HUDEP-2 (cell line): Measurements from ENCODE around the gene WDR45B.

Experiments
- DNase-seq, 76 experiments: peaks; one replicate each; lab custom pipeline; 2025; ENCODE audit not compliant: unreplicated experiment in 76 of 76; lab: John Stamatoyannopoulos, UW

The WDR45B gene

DNA sequence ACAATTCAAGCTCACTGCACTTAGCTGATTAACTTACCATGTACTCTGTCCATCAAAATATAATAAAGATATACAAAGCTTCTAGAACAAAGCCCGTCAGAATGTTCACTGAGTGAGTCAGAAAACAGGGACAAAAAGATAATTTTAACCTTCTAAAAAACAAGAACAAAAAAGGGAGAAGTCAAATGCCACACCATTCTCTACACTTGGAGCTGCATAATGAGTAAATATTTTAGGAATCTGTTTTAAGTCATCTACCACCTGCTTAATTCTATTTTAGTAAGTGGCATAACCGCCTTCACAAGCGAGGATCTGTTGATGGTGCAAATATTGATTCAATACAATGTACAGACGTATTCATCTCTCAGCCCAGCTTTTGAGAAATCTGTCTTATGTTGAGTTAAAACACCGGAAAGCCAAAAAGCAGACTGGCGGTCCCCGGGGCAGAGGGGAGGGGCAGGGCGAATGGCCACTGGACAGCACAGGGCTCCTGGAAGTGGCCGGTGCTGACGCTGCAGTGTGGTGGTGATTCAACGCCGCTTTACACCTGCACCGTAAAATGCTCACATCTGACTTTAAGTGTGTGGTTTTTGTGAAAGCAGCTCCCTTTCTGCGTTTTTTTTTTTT is 30.1 kb upstream of the WDR45B start:
- DNase-seq, result no peak

- DNase-seq, result no peak
These were observed 29.2 kb upstream of the WDR45B start for GRCh38 chr17:82677353-82677925.

GRCh38 chr17:82675476-82676245 is 27.4 kb upstream of the WDR45B start:
- no peak for DNase-seq

DNA sequence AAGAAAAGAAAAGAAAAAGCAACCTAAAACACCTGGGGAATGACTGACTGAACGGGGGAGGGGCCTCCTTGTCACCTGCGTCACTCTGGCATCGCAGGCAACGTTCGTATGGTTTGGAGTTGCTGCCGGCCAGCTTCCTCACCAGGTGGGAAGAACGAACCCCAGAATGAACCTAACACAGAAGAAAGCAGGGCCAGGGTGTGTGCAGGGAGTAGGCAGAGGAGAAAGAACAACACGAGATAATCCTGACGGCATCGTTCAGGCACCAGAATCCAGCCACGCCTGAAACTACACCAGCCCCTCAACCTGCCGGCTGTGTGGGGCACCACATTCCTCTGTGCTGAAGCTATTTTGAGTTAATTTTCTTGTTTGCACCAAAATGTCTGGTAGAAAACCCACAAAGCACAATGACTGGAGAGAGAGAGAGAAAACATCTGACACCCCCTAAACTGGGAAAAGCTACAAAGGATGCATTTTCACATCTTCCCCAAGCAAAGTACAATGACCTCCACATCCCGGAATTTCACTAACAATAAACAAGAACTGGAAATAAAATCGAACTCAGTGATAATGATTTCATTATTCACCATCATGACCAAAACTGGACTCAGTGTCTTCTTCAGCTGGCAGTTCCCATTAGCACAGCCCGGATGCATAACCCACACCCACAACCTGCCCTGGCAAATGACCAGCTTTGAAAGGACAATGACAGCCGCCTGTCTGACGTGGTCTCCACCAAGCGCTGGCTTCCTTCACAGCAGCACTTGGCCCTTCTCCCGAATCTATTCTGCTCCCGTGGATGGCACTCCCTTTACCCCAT is 26.6 kb upstream of the WDR45B start:
- no peak for DNase-seq

- DNase-seq, result no peak
These were observed 22.6 kb upstream of the WDR45B start for GRCh38 chr17:82670661-82671450.

DNA sequence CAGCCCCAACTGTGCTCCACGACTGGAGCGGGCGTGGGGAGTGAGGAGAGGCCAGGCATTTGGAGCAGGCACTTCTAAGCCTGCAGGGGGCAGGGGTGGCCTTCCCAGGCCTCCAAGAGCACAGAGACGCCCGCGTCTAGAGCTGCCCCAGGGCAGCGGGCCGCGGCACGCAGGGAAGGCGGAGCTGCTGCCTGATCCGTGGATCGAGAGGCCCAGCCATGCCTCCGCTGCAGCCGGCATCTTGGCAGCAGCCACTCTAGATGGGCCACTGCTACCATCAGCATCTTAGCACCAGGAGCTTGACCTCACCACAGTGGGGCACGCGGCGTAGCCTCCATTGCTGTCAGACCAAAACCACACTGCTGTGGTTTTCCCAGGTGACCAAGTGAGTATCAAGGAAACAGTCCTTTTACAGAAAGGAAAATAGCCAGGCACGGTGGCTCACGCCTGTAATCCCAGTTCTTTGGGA is 20.4 kb upstream of the WDR45B start:
- DNase-seq, result peak in 64 of 76 experiments; percentile 8 to 82 (median 48)

DNA sequence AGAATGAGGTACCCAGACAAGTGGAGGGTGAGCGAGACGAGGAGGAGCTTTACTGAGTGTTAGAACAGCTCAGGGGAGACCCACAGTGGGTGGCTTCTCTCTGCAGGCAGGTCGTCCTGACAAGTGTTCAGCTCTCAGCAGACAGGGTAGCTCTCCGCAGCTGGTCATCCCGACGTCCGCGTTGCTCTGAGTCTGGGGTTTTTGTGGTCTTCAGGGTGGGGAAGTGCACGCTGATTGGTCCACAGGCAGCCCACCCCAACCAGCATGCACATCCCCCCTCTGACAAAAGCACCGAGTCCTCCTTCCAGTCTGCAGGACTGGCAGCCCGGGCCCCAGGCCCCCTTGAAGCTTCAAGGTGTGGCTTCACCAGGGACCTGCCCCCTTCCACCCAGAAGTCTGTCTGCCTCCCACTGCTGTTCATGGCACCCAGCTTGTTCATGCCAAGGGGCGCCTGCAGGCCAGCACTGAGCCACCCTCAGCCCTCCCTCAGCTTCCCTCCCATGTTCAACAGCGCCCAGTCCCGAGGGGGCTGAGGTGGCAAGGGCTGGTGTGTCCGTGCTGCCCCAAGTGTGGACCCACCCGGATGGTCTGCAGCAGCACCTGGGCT is 19.9 kb upstream of the WDR45B start:
- no peak for DNase-seq

DNA sequence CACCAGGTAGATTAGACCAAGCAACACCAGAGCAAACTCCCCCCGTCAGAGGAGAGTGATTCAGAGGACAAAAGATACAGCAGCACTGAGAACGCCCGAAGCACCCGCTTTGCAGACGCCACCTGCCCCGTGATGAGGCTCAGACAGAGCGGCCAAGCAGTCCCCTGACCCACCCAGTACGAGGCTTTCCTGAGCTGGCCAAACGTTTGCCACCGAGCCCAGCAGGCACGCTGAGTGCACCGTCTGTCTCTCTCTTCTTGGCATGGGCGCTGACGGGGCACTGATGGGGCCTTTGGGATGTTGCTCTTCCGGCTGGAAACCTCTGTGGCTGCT is 19.4 kb upstream of the WDR45B start:
- no peak for DNase-seq

DNA sequence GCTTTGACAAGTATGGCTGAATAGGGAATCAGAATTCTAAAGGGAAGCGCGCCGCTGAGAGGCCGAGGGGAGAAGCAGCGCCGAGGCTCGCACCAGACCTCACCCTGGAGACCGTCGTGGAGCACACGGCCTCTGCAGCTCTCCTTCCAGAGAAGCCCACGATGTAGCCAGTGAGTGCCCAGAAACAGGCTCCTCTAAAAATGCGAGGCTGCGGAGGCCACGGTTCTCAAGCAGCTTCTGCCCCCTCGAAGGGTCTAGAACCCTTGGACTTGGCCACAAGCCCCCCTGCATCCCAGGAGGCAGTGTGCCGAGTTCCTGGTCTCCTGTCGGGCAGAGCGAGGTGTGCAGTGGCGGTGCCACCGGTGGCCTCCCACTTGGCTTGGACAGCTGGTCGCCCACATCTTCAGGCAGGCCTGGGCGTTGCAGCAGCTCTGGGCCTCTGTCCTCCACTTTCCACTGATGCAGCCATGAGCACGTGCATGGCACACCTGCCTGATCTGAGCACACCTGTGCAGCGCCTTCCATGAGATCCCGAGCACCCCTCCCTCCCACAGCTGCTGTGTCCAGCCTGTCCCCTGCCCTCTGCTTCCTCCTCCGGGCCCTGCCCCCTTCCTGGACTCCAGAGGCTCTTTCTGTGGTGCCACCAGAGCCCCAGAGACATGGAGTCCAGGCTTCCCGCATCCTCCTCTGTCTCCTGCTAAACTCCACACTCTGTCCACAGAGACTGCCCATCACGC is 18.9 kb upstream of the WDR45B start:
- DNase-seq, result no peak

- DNase-seq, result no peak
These were observed 17.6 kb upstream of the WDR45B start for GRCh38 chr17:82665891-82666290.

- DNase-seq, result no peak
These were observed 17.0 kb upstream of the WDR45B start for GRCh38 chr17:82665217-82665616.

DNA sequence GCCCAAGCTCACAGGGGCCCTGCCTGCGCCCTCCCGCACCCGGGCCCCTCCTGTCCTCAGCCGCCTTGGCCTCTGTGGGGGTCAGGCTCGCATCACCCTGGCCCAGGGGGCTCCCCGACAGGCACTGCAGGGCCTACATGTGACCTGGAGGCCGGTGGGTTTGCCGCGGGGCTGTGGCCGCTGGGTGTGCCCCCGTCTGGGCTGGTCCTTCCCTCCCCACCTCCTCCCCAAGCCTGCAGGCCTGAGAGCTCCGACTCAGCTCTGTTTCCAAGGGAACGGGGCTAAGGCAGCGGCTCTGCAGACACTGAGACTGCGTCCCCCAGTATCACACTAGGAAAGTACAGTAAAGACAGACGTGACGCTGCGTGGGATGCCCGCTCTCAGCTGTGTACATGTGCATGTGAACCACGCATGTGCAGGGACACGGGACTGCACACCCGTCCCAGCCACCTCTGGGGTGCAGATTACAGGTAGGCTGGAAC is 16.5 kb upstream of the WDR45B start:
- DNase-seq, result no peak

DNA sequence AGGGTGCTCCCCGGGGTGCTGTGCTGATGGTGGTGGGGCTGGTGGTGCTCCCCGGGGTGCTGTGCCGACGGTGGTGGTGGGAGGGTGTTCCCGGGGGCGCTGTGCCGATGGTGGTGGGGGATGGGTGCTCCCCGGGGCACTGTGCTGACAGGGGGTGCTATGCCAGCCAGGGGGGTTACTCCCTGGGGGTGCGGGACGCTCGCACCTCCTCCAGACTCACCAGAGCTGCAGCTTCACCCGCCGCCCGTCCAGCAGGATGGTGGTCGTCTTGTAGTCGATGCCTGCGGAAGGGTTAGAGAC is 16.0 kb upstream of the WDR45B start:
- no peak for DNase-seq

GRCh38 chr17:82663381-82664275 is 15.4 kb upstream of the WDR45B start:
- DNase-seq, result no peak

GRCh38 chr17:82662711-82663261 is 14.5 kb upstream of the WDR45B start:
- DNase-seq, result no peak

- no peak for DNase-seq
These were observed 13.8 kb upstream of the WDR45B start for GRCh38 chr17:82661717-82662683.

DNA sequence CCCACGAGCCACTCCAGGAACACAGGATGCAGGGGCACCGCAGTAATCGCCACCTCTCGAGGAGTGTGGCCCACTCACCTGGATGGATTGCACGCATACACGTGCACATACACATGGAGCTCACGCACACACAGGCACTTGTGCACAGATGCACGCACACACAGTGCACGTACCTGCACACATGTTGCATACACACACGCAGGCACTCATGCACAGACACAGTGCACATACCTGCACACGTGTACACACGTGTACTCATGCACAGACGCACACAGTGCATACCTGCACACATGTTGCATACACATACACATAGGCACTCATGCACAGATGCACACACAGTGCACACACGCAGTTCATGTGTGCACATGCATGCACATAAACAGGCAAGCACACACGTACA is 11.6 kb upstream of the WDR45B start:
- DNase-seq, result no peak
